K562 (cell line): ENCODE data around the gene ULK1. TPM values are rescaled to one million over a fixed set of nuclear protein-coding genes. Genes with fewer than 3 reads are reported as not detected.

ENCODE experiments used
- FOXM1 ChIP-seq, 2 experiments: fragments of 450-650 bp in 1 of 2; sonication (generic) in 1 of 2; formaldehyde crosslinking in 1 of 2; IDR thresholded peaks; 2 replicates each; pipeline versions ENCODE4 v1.6.1 to v1.9.0; 2017 to 2022; ENCODE audit warnings: low read depth in 2 of 2, mild to moderate bottlenecking in 2 of 2, missing genetic modification reagents in 1 of 2, moderate library complexity in 1 of 2
- HNRNPK ChIP-seq: fragments of 200-400 bp; formaldehyde crosslinking; IDR thresholded peaks from one replicate; pipeline ENCODE4 v1.6.1; 2018; ENCODE audit warnings: mild to moderate bottlenecking, low read depth, low read length; ENCODE audit not compliant: poor library complexity, severe bottlenecking
- KDM1A ChIP-seq, 2 experiments: fragments of 450-650 bp; IDR thresholded peaks; 2 replicates each; pipeline ENCODE4 v1.6.1; 2016; ENCODE audit warnings: mild to moderate bottlenecking in 2 of 2
- KDM4B ChIP-seq, 2 experiments: fragments of 450-650 bp in 1 of 2; sonication (generic) in 1 of 2; IDR thresholded peaks; 2 replicates each; pipeline ENCODE4 v1.6.1; 2016 to 2017; ENCODE audit warnings: borderline replicate concordance in 2 of 2, antibody characterized with exemption in 1 of 2, low read depth in 1 of 2, mild to moderate bottlenecking in 1 of 2
- MCM3 ChIP-seq: fragments of 450-650 bp; IDR thresholded peaks from 2 replicates; pipeline ENCODE4 v1.6.1; 2016
- NCOR1 ChIP-seq: fragments of 450-650 bp; IDR thresholded peaks from 2 replicates; pipeline ENCODE4 v1.6.1; 2016; ENCODE audit warnings: mild to moderate bottlenecking, moderate library complexity
- SAFB ChIP-seq: fragments of 200-400 bp; formaldehyde crosslinking; IDR thresholded peaks from 2 replicates; pipeline ENCODE4 v1.6.1; 2017; ENCODE audit warnings: low read depth, low read length, borderline replicate concordance
- TAF1 ChIP-seq: IDR thresholded peaks from 2 replicates; pipeline ENCODE4 v1.6.1; 2011; ENCODE audit warnings: mild to moderate bottlenecking, low read length, moderate library complexity; ENCODE audit not compliant: insufficient read depth, control insufficient read depth, severe bottlenecking; ENCODE audit errors: extremely low read depth
- TCF7 ChIP-seq: sonication (generic); IDR thresholded peaks from 2 replicates; pipeline ENCODE4 v1.6.1; 2016; ENCODE audit warnings: antibody characterized with exemption, borderline replicate concordance
- TEAD2 ChIP-seq: fragments of 450-650 bp; IDR thresholded peaks from 2 replicates; pipeline ENCODE4 v1.6.1; 2016; ENCODE audit warnings: missing genetic modification characterization, control low read depth, missing compliant biosample characterization
- ZFPM2 ChIP-seq: fragments of 250-450 bp; sonication (Bioruptor Pico); IDR thresholded peaks from 2 replicates; pipeline ENCODE4 v1.5.1; 2022; ENCODE audit warnings: mild to moderate bottlenecking
- ZNF212 ChIP-seq: fragments of 450-650 bp; formaldehyde crosslinking; IDR thresholded peaks from 2 replicates; pipeline ENCODE4 v1.4.0; 2020; ENCODE audit warnings: mild to moderate bottlenecking
- ZNF384 ChIP-seq: IDR thresholded peaks from 2 replicates; pipeline ENCODE4 v1.6.1; 2012; ENCODE audit warnings: low read depth, low read length, improper control_type of control experiment
- polyA plus RNA-seq, 8 experiments: library from polyadenylated mRNA; depleted of rRNA in 4 of 8; stranded (reverse) in 5 of 8; unstranded in 3 of 8; fragments of >200 nt; fragmentation: Nextera tagmentation in 2 of 8; fragmentation: Illumina TruSeq in 1 of 8; extraction: Ambion mirVana in 2 of 8; extraction: Trizol in 1 of 8; gene quantifications; 2 replicates each; pipeline versions ENCODE4 v1.2.1 to v1.2.3, GENCODE V29; 2011 to 2014; ENCODE audit warnings: inconsistent platforms in 1 of 8, missing spikeins in 1 of 8
- total RNA-seq, 7 experiments: library from RNA; depleted of rRNA in 6 of 7; stranded (reverse); fragments of >200 nt in 6 of 7; fragmentation: Illumina TruSeq in 2 of 7; extraction: Trizol in 2 of 7; gene quantifications; 2 replicates each; pipeline versions ENCODE4 v1.2.1 to v1.2.3, GENCODE V29; 2011 to 2021; ENCODE audit warnings: low replicate concordance in 1 of 7
- TF ChIP-seq, protein P1 (sequence below): fragments of 450-650 bp; IDR thresholded peaks from 2 replicates; pipeline ENCODE4 v1.7.1; 2018; ENCODE audit warnings: mild to moderate bottlenecking, low read depth; ENCODE audit not compliant: partially characterized antibody
- TF ChIP-seq, protein P2 (sequence below): IDR thresholded peaks from 2 replicates; pipeline ENCODE4 v1.6.1; 2016; ENCODE audit warnings: missing genetic modification characterization, missing compliant biosample characterization
- TF ChIP-seq, protein P3 (sequence below), 2 experiments: fragments of 200-800 bp in 1 of 2; sonication (Bioruptor generic) in 1 of 2; sonication (generic) in 1 of 2; formaldehyde crosslinking in 1 of 2; IDR thresholded peaks in 1 of 2; conservative IDR thresholded peaks in 1 of 2; 2 replicates each; pipeline versions ENCODE4 v1.5.0 to v1.6.1; 2016 to 2020; ENCODE audit warnings: missing compliant biosample characterization in 1 of 2, missing genetic modification characterization in 1 of 2, missing genetic modification reagents in 1 of 2
- TF ChIP-seq, protein P4 (sequence below), 2 experiments: fragments of 250-450 bp in 1 of 2; fragments of 450-650 bp in 1 of 2; sonication (Bioruptor Pico) in 1 of 2; IDR thresholded peaks; 2 replicates each; pipeline versions ENCODE4 v1.6.1 to v1.8.0; 2016 to 2021; ENCODE audit warnings: mild to moderate bottlenecking in 2 of 2, moderate library complexity in 2 of 2, missing compliant biosample characterization in 1 of 2, missing genetic modification characterization in 1 of 2

Gene ULK1
- total and polyA plus RNA-seq, 9 of the 15 experiments (the other 6 are each of a cell fraction or from before 2014, with no cell fraction given) = 0.15 to 29.4 (median 2.5) TPM

DNA sequence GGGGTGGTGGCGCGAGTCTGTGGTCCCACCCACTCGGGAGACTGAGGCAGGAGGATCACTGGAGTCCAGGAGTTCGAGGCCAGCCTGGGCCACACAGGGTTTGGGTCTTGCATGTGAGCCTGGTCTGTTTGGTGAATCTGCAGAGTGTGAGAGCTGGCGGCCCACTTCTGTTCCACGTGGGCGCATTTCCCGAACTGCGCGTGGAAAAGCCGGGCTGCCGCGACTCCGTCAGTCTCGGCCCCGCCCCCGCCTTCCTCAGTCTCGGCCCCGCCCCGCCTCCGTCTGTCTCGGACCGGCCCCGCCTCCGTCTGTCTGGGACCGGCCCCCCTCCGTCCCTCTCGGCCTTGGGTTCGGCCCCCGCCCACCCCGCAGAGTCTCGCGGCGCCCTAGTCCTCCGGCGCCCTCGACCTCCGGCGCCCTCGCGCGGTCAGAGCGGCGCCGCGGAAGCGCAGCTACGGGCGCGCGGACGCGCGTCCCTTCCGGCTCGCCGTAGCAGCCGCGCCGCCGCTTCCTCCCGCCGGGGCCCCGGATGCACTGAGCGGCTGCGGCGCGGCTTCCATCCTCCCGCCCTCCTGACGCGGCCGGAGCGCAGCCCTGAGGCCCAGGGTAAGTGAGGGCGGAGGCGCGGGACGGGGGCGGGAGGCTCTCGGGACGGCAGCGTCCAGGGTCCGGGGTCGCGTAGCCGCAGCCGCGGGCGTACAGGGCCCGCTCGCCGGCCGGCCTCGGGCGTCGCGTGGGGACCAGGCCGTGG lies 55.2 kb downstream of the ULK1 start, which contains the start of gene EP400 (continued):
- TF ChIP-seq, protein P1, sequence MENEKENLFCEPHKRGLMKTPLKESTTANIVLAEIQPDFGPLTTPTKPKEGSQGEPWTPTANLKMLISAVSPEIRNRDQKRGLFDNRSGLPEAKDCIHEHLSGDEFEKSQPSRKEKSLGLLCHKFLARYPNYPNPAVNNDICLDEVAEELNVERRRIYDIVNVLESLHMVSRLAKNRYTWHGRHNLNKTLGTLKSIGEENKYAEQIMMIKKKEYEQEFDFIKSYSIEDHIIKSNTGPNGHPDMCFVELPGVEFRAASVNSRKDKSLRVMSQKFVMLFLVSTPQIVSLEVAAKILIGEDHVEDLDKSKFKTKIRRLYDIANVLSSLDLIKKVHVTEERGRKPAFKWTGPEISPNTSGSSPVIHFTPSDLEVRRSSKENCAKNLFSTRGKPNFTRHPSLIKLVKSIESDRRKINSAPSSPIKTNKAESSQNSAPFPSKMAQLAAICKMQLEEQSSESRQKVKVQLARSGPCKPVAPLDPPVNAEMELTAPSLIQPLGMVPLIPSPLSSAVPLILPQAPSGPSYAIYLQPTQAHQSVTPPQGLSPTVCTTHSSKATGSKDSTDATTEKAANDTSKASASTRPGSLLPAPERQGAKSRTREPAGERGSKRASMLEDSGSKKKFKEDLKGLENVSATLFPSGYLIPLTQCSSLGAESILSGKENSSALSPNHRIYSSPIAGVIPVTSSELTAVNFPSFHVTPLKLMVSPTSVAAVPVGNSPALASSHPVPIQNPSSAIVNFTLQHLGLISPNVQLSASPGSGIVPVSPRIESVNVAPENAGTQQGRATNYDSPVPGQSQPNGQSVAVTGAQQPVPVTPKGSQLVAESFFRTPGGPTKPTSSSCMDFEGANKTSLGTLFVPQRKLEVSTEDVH = no peak
- TF ChIP-seq KDM1A (IDR thresholded peaks at IDR 0.05) (peak in 1 of 2 experiments; percentile 6; a peak in 1 of 4 replicates), KDM4B (IDR thresholded peaks at IDR 0.05; ENCODE audit: borderline replicate concordance in 2 of 2, low read depth in 1 of 2) (no peak), TCF7 (no peak), ZNF384 (0 out of 2 replicates have a peak, but pooled peaks have one; percentile 6), ZNF212 (CRISPR knock-in tag) (no peak), TEAD2 (tag) (no peak), ZFPM2 (no peak), HNRNPK (no peak), SAFB (0 out of 2 replicates have a peak, but pooled peaks have one; percentile 73), NCOR1 (peak; percentile 28; the same call in 1 of the 2 replicates), FOXM1 (IDR thresholded peaks at IDR 0.05; ENCODE audit: low read depth) (no peak), FOXM1 (CRISPR knock-in tag; IDR thresholded peaks at IDR 0.05; ENCODE audit: low read depth) (peak; percentile 68; the same call in 1 of the 2 replicates), MCM3 (no peak), TAF1 (peak; percentile 62)
- TF ChIP-seq, protein P2, sequence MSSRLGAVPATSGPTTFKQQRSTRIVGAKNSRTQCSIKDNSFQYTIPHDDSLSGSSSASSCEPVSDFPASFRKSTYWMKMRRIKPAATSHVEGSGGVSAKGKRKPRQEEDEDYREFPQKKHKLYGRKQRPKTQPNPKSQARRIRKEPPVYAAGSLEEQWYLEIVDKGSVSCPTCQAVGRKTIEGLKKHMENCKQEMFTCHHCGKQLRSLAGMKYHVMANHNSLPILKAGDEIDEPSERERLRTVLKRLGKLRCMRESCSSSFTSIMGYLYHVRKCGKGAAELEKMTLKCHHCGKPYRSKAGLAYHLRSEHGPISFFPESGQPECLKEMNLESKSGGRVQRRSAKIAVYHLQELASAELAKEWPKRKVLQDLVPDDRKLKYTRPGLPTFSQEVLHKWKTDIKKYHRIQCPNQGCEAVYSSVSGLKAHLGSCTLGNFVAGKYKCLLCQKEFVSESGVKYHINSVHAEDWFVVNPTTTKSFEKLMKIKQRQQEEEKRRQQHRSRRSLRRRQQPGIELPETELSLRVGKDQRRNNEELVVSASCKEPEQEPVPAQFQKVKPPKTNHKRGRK (tag) = no peak
- TF ChIP-seq, protein P3, sequence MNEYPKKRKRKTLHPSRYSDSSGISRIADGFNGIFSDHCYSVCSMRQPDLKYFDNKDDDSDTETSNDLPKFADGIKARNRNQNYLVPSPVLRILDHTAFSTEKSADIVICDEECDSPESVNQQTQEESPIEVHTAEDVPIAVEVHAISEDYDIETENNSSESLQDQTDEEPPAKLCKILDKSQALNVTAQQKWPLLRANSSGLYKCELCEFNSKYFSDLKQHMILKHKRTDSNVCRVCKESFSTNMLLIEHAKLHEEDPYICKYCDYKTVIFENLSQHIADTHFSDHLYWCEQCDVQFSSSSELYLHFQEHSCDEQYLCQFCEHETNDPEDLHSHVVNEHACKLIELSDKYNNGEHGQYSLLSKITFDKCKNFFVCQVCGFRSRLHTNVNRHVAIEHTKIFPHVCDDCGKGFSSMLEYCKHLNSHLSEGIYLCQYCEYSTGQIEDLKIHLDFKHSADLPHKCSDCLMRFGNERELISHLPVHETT (CRISPR knock-in tag; conservative IDR thresholded peaks at IDR 0.05 in 1 of 2, IDR thresholded peaks at IDR 0.05 in 1 of 2) = peak in 1 of 2 experiments; percentile 97; a peak in 2 of 4 replicates
- TF ChIP-seq, protein P4, sequence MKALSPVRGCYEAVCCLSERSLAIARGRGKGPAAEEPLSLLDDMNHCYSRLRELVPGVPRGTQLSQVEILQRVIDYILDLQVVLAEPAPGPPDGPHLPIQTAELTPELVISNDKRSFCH (CRISPR knock-in tag; IDR thresholded peaks at IDR 0.05) = no peak
- TF ChIP-seq, protein P4 (tag; IDR thresholded peaks at IDR 0.05) = 0 out of 2 replicates have a peak, but pooled peaks have one; percentile 43
